ENCODE measurements around the gene FAM20A.
A peak's percentile ranks its signal among the peaks of the same experiment; 100 is the strongest.

Gene FAM20A

DNA sequence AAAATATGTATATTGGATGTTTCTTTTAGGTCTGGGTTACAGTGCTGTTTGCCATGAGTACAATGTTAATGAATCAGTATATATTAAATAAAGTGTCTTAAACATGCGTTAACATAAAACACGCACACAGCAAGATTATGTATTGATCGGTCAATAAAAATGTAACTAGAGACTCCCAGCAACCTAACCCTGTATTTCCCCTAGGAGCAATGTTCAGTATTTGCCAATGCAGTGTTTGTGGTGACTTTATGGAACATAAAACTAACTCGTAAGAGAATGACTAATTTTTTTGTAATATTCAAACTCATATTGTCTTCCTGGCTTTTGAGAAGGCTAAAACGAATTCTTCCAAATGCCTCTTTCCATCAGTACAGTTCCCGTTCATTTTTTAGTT, 66.5 kb downstream of the FAM20A start:
- H3K4me3 ChIP-seq (ENCODE audit: low read depth, low read length), result no peak overlapping the region
- DNase-seq (ENCODE audit: low read depth, low spot score), result no peak
- in situ Hi-C loops (cut with HindIII; ENCODE audit: low sequenced_read_pairs), result no loop called here
- TF ChIP-seq, protein P1, sequence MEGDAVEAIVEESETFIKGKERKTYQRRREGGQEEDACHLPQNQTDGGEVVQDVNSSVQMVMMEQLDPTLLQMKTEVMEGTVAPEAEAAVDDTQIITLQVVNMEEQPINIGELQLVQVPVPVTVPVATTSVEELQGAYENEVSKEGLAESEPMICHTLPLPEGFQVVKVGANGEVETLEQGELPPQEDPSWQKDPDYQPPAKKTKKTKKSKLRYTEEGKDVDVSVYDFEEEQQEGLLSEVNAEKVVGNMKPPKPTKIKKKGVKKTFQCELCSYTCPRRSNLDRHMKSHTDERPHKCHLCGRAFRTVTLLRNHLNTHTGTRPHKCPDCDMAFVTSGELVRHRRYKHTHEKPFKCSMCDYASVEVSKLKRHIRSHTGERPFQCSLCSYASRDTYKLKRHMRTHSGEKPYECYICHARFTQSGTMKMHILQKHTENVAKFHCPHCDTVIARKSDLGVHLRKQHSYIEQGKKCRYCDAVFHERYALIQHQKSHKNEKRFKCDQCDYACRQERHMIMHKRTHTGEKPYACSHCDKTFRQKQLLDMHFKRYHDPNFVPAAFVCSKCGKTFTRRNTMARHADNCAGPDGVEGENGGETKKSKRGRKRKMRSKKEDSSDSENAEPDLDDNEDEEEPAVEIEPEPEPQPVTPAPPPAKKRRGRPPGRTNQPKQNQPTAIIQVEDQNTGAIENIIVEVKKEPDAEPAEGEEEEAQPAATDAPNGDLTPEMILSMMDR (IDR thresholded peaks at IDR 0.05; ENCODE audit: low read depth, low read length), result no peak

DNA sequence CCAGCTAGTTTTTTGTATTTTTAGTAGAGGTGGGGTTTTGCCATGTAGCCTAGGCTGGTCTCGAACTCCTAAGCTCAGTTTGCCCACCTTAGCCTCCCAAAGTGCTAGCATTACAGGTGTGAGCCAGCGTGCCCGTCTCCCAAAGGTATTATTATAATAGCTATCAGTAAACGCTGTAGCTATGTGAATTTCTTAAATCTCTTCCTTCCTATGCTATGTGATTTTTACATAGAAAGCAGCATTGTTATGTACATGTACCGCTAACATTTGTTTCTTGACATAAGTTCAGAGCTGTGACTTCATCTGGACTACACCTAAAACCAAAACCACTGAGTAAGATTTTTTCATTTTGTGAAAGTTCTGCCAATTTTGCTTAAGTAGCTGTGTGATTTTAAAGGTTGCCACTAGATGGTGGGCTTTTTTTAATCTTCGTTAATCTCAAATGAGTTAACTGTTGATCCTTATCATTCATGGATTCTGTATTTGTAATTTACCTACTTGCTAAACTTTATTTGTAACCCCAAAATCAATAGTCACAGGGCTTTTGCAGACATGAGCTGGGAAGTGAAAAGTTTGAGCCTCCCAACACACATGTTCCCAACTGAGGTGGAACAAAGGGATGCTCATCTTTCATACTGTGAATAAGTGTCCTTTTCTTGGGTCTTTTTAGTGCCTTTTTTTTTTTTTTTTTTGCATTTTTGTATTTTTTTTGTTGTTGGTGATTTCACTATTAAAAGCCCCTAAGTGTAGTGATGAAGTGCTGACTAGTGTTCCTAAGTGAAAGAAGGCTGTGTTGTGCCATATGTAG, 67.1 kb downstream of the FAM20A start:
- TF ChIP-seq, protein P1 (IDR thresholded peaks at IDR 0.05; ENCODE audit: low read depth, low read length), result peak; percentile 47
- H3K4me3 ChIP-seq (ENCODE audit: low read depth, low read length), result no peak overlapping the region
- in situ Hi-C loops (cut with HindIII; ENCODE audit: low sequenced_read_pairs), result no loop called here
- DNase-seq (ENCODE audit: low read depth, low spot score), result peak; percentile 61

DNA sequence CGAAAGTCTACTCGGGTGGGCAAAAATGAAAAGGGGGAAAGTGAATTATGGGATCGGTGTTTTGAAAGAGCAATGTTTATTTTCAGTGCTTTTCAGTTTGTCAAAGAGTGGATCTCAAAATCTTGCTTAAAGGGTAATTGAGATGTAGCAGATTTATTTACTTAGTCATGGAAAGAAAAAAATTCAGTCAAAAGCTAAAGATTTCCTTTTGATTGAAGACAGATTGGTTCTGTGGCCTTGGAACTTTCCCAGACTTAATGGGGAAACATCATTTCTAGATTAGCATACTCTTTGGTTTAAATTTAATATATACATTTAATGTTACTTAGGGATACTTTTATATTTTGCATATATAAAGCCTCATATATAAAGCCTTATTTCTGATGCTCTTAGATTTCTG, 68.3 kb downstream of the FAM20A start:
- no peak overlapping the region for H3K4me3 ChIP-seq (ENCODE audit: low read depth, low read length)
- in situ Hi-C loops (cut with HindIII; ENCODE audit: low sequenced_read_pairs), result no loop called here
- no peak for DNase-seq (ENCODE audit: low read depth, low spot score)
- TF ChIP-seq, protein P1 (IDR thresholded peaks at IDR 0.05; ENCODE audit: low read depth, low read length), result no peak

DNA sequence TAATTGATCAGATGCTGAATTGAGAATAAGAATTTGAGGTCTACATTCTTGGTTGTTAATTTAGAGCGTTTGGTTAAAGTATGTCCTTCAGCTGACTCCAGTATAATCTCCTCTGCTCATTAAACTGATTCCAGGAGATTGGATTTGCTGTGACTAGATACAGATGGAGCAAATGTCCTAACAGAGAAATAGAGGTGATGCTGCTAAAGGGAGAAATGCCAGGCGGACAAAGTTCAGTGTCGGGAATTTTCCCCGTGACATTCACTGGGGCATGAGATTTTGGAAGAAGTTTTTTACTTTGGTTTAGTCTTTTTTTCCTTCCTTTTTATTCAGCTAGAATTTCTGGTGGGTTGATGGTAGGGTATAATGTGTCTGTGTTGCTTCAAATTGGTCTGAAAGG, 69.9 kb downstream of the FAM20A start:
- TF ChIP-seq, protein P1 (IDR thresholded peaks at IDR 0.05; ENCODE audit: low read depth, low read length), result no peak
- in situ Hi-C loops (cut with HindIII; ENCODE audit: low sequenced_read_pairs), result no loop called here
- DNase-seq (ENCODE audit: low read depth, low spot score), result no peak
- H3K4me3 ChIP-seq (ENCODE audit: low read depth, low read length), result no peak overlapping the region

DNA sequence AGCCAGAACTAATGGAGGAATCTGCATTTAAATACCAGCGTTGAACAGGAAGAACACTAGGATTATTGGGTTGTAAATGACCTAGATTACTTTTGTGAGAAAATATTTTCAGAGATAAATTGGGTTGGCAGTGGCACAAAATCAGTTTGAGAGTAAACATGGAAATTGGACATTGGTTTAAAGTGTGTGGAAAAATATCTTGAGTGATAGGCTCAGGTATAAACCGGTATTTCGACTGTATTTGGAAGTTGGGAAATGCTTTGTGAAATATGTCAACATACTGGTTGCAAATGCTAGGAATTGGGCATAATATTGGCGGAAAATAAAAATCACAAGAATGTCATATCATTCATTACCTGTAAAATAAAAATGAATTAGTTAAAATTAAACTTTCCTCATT, 73.9 kb downstream of the FAM20A start:
- DNase-seq (ENCODE audit: low read depth, low spot score), result no peak
- TF ChIP-seq, protein P1 (IDR thresholded peaks at IDR 0.05; ENCODE audit: low read depth, low read length), result no peak
- H3K4me3 ChIP-seq (ENCODE audit: low read depth, low read length), result no peak overlapping the region
- in situ Hi-C loops (cut with HindIII; ENCODE audit: low sequenced_read_pairs), result no loop called here

DNA sequence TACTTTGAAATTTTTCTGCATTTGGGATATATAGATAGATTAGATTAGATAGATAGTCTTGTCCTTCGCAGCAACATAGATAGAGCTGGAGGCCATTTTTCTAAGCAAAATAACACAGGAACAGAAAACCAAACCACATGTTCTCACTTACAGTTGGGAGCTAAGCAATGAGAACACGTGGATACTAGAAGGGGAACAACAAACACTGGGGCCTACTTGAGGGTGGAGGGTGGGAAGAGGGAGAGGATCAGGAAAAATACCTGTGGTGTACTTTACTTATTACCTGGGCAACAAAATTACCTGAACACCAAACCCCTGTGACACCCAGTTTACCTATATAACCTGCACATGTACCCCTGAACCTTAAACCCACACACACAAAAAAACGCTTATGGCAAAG, 74.6 kb downstream of the FAM20A start:
- no peak for DNase-seq (ENCODE audit: low read depth, low spot score)
- in situ Hi-C loops (cut with HindIII; ENCODE audit: low sequenced_read_pairs), result no loop called here
- TF ChIP-seq, protein P1 (IDR thresholded peaks at IDR 0.05; ENCODE audit: low read depth, low read length), result no peak

More for the DNA sequence above, 74.6 kb downstream of the FAM20A start:
- no peak overlapping the region for H3K4me3 ChIP-seq (ENCODE audit: low read depth, low read length)

All from astrocyte of the spinal cord (primary cell).